Embryonic facial prominence (tissue), 1 donor: ENCODE results near the gene LRRC71.
"Not testable (repeated sequence)": the region's sequence is repeated elsewhere in the genome, so short reads cannot be mapped to it uniquely, and the experiment has no call there.

Experiments
- DNase-seq: peaks from one replicate; pipeline ENCODE4 v3.0.0-alpha.2; 2016; ENCODE audit errors: extremely low spot score

LRRC71 gene

GRCh38 chr1:156905651-156906050 lies 14.8 kb upstream of the LRRC71 start:
- DNase-seq = no peak

GRCh38 chr1:156906206-156906906 lies 14.1 kb upstream of the LRRC71 start:
- DNase-seq = no peak

GRCh38 chr1:156908541-156908940 lies 11.9 kb upstream of the LRRC71 start:
- DNase-seq = no peak

GRCh38 chr1:156908955-156909354 lies 11.5 kb upstream of the LRRC71 start:
- DNase-seq = no peak

GRCh38 chr1:156909671-156910070 lies 10.8 kb upstream of the LRRC71 start:
- DNase-seq = no peak

- DNase-seq = no peak
Observed at GRCh38 chr1:156910309-156910782, 10.1 kb upstream of the LRRC71 start.

GRCh38 chr1:156911577-156912298 lies 8.7 kb upstream of the LRRC71 start:
- no peak for DNase-seq

- no peak for DNase-seq
Observed at GRCh38 chr1:156912310-156912709, 8.1 kb upstream of the LRRC71 start.

- DNase-seq = no peak
Observed at GRCh38 chr1:156912861-156913808, 7.3 kb upstream of the LRRC71 start.

GRCh38 chr1:156913809-156914387 lies 6.5 kb upstream of the LRRC71 start:
- DNase-seq = no peak

- no peak for DNase-seq
Observed at GRCh38 chr1:156914440-156914856, 6.0 kb upstream of the LRRC71 start.

GRCh38 chr1:156921053-156921529 lies 659 bp downstream of the LRRC71 start:
- no peak for DNase-seq

- no peak for DNase-seq
Observed at GRCh38 chr1:156922986-156923669, 2.7 kb downstream of the LRRC71 start.

GRCh38 chr1:156923670-156924477 lies 3.4 kb downstream of the LRRC71 start:
- no peak for DNase-seq

- DNase-seq = no peak
Observed at GRCh38 chr1:156924478-156925153, 4.2 kb downstream of the LRRC71 start.

- DNase-seq = no peak
Observed at GRCh38 chr1:156925154-156926010, 5.0 kb downstream of the LRRC71 start.

GRCh38 chr1:156926175-156926574 lies 5.7 kb downstream of the LRRC71 start:
- DNase-seq = no peak

GRCh38 chr1:156926695-156927094 lies 6.3 kb downstream of the LRRC71 start:
- not testable (repeated sequence) for DNase-seq
